Adrenal gland (tissue), 12 donors: Measurements from ENCODE around the gene MAD1L1. TPM values are rescaled to one million over a fixed set of nuclear protein-coding genes. Genes with fewer than 3 reads are reported as not detected.
A peak's percentile ranks its signal among the peaks of the same experiment; 100 is the strongest.

Source experiments
- DNase-seq, 7 donors: peaks; one replicate each; pipeline ENCODE4 v3.0.0-alpha.2; 2019 to 2020
- H3K27ac ChIP-seq, 5 donors: fragments of 200-600 bp; sonication (generic) in 4 of 5; 1 replicate in 3 of 5; 2 replicates in 2 of 5; pipeline versions ENCODE4 v1.5.1 to v1.8.0; 2016 to 2020; ENCODE audit warnings: mild to moderate bottlenecking in 1 of 5
- H3K27me3 ChIP-seq: fragments of 200-600 bp; 2 replicates; pipeline ENCODE4 v1.8.0; 2021
- H3K36me3 ChIP-seq, 2 donors: fragments of 200-600 bp; replicated peaks in 1 of 2; 1 replicate in 1 of 2; 2 replicates in 1 of 2; pipeline versions ENCODE4 v1.5.1 to v1.8.0; 2018 to 2022
- H3K4me1 ChIP-seq, 2 donors: fragments of 200-600 bp; replicated peaks in 1 of 2; 1 replicate in 1 of 2; 2 replicates in 1 of 2; pipeline versions ENCODE4 v1.5.1 to v1.8.0; 2018 to 2021
- H3K4me3 ChIP-seq, 4 donors: fragments of 200-600 bp; sonication (generic) in 3 of 4; one replicate each; pipeline ENCODE4 v1.5.1; 2016 to 2018
- H3K9me3 ChIP-seq, 3 donors: fragments of 200-600 bp; sonication (generic) in 1 of 3; replicated peaks in 1 of 3; 1 replicate in 2 of 3; 2 replicates in 1 of 3; pipeline versions ENCODE4 v1.5.1 to v1.8.0; 2016 to 2021
- CTCF ChIP-seq, 6 experiments: fragments of 450-650 bp in 4 of 6; fragments of 200-600 bp in 2 of 6; sonication (generic) in 1 of 6; IDR thresholded peaks; 1 replicate in 5 of 6; 2 replicates in 1 of 6; pipeline versions ENCODE4 v1.5.1 to v1.8.0; 2016 to 2021; ENCODE audit warnings: antibody characterized with exemption in 6 of 6, mild to moderate bottlenecking in 2 of 6, moderate library complexity in 1 of 6
- POLR2A ChIP-seq, 2 donors: fragments of 450-650 bp; IDR thresholded peaks; one replicate each; pipeline ENCODE4 v1.6.1; 2017; ENCODE audit warnings: antibody characterized with exemption in 2 of 2, mild to moderate bottlenecking in 2 of 2, moderate library complexity in 1 of 2
- WGBS, 4 donors: extraction: QIAGEN DNeasy Blood & Tissue Kit in 2 of 4; methylation state at CpG; one replicate each; pipeline versions ENCODE4 v1.1.5 to v1.1.7; 2013 to 2017; 5-methylcytosine and 5-hydroxymethylcytosine counted together
- intact Hi-C, 2 donors: fragments of 100-400 bp; cut with DNase I; formaldehyde crosslinking; loops; one replicate each; pipeline versions ENCODE4 v1.14.1 to v1.15.0; 2022 to 2023
- polyA plus RNA-seq, 3 donors: library from polyadenylated mRNA; stranded (reverse); fragments of 200-250 nt in 2 of 3; fragments of 350-450 nt in 1 of 3; fragmentation: Illumina TruSeq in 1 of 3; extraction: RNeasy Lipid Tissue Mini Kit (QIAGEN cat#74804) in 1 of 3; gene quantifications; one replicate each; pipeline ENCODE4 v1.2.3, GENCODE V29; 2013 to 2014
- total RNA-seq, 9 donors: library from RNA; depleted of rRNA in 4 of 9; stranded (reverse); fragments of >200 nt in 4 of 9; fragments of 120-200 nt in 1 of 9; fragmentation: NEBNext Ultra II Directional in 1 of 9; extraction: Animal tissue kit (Norgen Biotek cat#: 25700) in 1 of 9; gene quantifications; one replicate each; pipeline versions ENCODE4 v1.1.0 to v1.2.4, GENCODE V29; 2013 to 2023
- donor health status: healthy with polysubstance abuse.
- donor health status: Bipolar disorder and iron deficiency.
- donor health status: DM: yes; HTN: yes; CAD: no.
- donor health status: DM: no; HTN: no; CAD: no.
- donor health status: DM: no; HTN: no; CAD: no.
- donor health status: DM: yes; HTN: yes; CAD: no.

Gene MAD1L1
- total and polyA plus RNA-seq, 12 donors, result 6.7 to 87.7 (median 28.9) TPM

GRCh38 chr7:2233926-2234325 is 1.2 kb upstream of the MAD1L1 start:
- intact Hi-C loops, result no loop called here
- 62 to 84% (median 79%) methylated on average over 3 of the region's 3 CpGs for WGBS, 4 donors

GRCh38 chr7:2231992-2232765 is 566 bp downstream of the MAD1L1 start:
- Histone ChIP-seq H3K27me3 (no peaks in the 10 kb centered on the region), H3K4me1 (peaks cover 13 to 21% of the 10 kb centered on the region in 2 donors), H3K27ac (peak overlapping the region in 4 of 5 donors; percentile 26 to 76 (median 61)), H3K4me3 (peak overlapping the region; percentile 54 to 92 (median 76)), H3K9me3 (no peaks in the 10 kb centered on the region), H3K36me3 (peaks cover 0 to 30% of the 10 kb centered on the region in 2 donors)
- peak in 1 of 7 donors; percentile 14 for DNase-seq
- TF ChIP-seq CTCF (IDR thresholded peaks at IDR 0.05), result peak in 1 of 6 experiments; percentile 5
- no peak for TF ChIP-seq POLR2A (IDR thresholded peaks at IDR 0.05)
- intact Hi-C loops, result no loop called here
- 2 to 6% (median 2%) methylated on average over 10 to 46 of the region's 46 CpGs for WGBS, 4 donors

More at GRCh38 chr7:2233926-2234325, 1.2 kb upstream of the MAD1L1 start:
- Histone ChIP-seq H3K4me1 (peaks cover 13 to 21% of the 10 kb centered on the region in 2 donors), H3K27me3 (no peaks in the 10 kb centered on the region), H3K4me3 (no peak overlapping the region), H3K36me3 (peaks cover 0 to 34% of the 10 kb centered on the region in 2 donors), H3K9me3 (no peaks in the 10 kb centered on the region), H3K27ac (no peak overlapping the region)
- no peak for TF ChIP-seq CTCF (IDR thresholded peaks at IDR 0.05)
- TF ChIP-seq POLR2A (IDR thresholded peaks at IDR 0.05), result no peak
- DNase-seq, result no peak

GRCh38 chr7:2230882-2231281 is 1.9 kb downstream of the MAD1L1 start:
- Histone ChIP-seq H3K4me3 (no peak overlapping the region), H3K9me3 (no peaks in the 10 kb centered on the region), H3K36me3 (peaks cover 0 to 22% of the 10 kb centered on the region in 2 donors), H3K4me1 (peaks cover 13 to 21% of the 10 kb centered on the region in 2 donors), H3K27ac (no peak overlapping the region), H3K27me3 (no peaks in the 10 kb centered on the region)
- intact Hi-C loops, result no loop called here
- TF ChIP-seq POLR2A (IDR thresholded peaks at IDR 0.05) (no peak), CTCF (IDR thresholded peaks at IDR 0.05) (no peak)
- no peak for DNase-seq
- WGBS, 4 donors, result 91 to 98% (median 94%) methylated on average over 8 to 9 of the region's 9 CpGs

GRCh38 chr7:2230226-2230625 is 2.5 kb downstream of the MAD1L1 start:
- intact Hi-C loops, result no loop called here
- no peaks in the 10 kb centered on the region for H3K9me3 ChIP-seq
- H3K36me3 ChIP-seq, result peaks cover 0 to 20% of the 10 kb centered on the region in 2 donors
- no peak for DNase-seq
- H3K4me1 ChIP-seq, result peaks cover 13 to 21% of the 10 kb centered on the region in 2 donors
- TF ChIP-seq POLR2A (IDR thresholded peaks at IDR 0.05), result no peak
- no peak for TF ChIP-seq CTCF (IDR thresholded peaks at IDR 0.05)
- no peak overlapping the region for H3K27ac ChIP-seq
- no peaks in the 10 kb centered on the region for H3K27me3 ChIP-seq
- WGBS, 4 donors, result 91 to 100% (median 94%) methylated on average over 5 to 8 of the region's 8 CpGs
- no peak overlapping the region for H3K4me3 ChIP-seq
